Measurements from ENCODE around the gene NTRK3.

The NTRK3 gene

GRCh38 chr15:88230823-88231222 is 25.7 kb downstream of the NTRK3 start:
- TF ChIP-seq ARNT (IDR thresholded peaks at IDR 0.05) (no peak), LEF1 (IDR thresholded peaks at IDR 0.05; ENCODE audit: borderline replicate concordance) (no peak), L3MBTL2 (conservative IDR thresholded peaks at IDR 0.05) (no peak), FOXK2 (IDR thresholded peaks at IDR 0.05) (no peak), NFRKB (IDR thresholded peaks at IDR 0.05) (no peak), FOXM1 (IDR thresholded peaks at IDR 0.05; ENCODE audit: borderline replicate concordance) (no peak), ZNF384 (IDR thresholded peaks at IDR 0.05) (no peak), PKNOX1 (IDR thresholded peaks at IDR 0.05) (no peak), FOXA1 (IDR thresholded peaks at IDR 0.05) (no peak), HDGF (IDR thresholded peaks at IDR 0.05; ENCODE audit: borderline replicate concordance) (no peak), BHLHE40 (IDR thresholded peaks at IDR 0.05; ENCODE audit: borderline replicate concordance) (no peak), TARDBP (IDR thresholded peaks at IDR 0.05) (no peak), CTBP1 (IDR thresholded peaks at IDR 0.05; ENCODE audit: borderline replicate concordance) (no peak), SP1 (IDR thresholded peaks at IDR 0.05) (no peak), ELF4 (IDR thresholded peaks at IDR 0.05) (no peak), SUZ12 (IDR thresholded peaks at IDR 0.05) (no peak)
- ChIA-PET POLR2A (no interaction called here), CTCF (no interaction called here)
- DNase-seq (ENCODE audit: extremely low spot score): no peak

GRCh38 chr15:88225461-88225860 is 31.1 kb downstream of the NTRK3 start:
- CTCF ChIA-PET: no interaction called here
- TF ChIP-seq ARNT (IDR thresholded peaks at IDR 0.05) (no peak), FOXK2 (IDR thresholded peaks at IDR 0.05) (no peak), ELF4 (IDR thresholded peaks at IDR 0.05) (no peak), NFRKB (IDR thresholded peaks at IDR 0.05) (no peak), HDGF (IDR thresholded peaks at IDR 0.05; ENCODE audit: borderline replicate concordance) (no peak), FOXA1 (IDR thresholded peaks at IDR 0.05) (no peak), LEF1 (IDR thresholded peaks at IDR 0.05; ENCODE audit: borderline replicate concordance) (no peak), FOXM1 (IDR thresholded peaks at IDR 0.05; ENCODE audit: borderline replicate concordance) (no peak), PKNOX1 (IDR thresholded peaks at IDR 0.05) (no peak), SUZ12 (IDR thresholded peaks at IDR 0.05) (no peak), TARDBP (IDR thresholded peaks at IDR 0.05) (no peak)
- POLR2A ChIA-PET: no interaction called here

GRCh38 chr15:88223084-88223483 is 33.5 kb downstream of the NTRK3 start:
- DNase-seq (ENCODE audit: extremely low spot score): no peak
- POLR2A ChIA-PET: no interaction called here
- TF ChIP-seq NFRKB (IDR thresholded peaks at IDR 0.05): no peak
- TF ChIP-seq FOXK2 (IDR thresholded peaks at IDR 0.05): no peak
- CTCF ChIA-PET: no interaction called here

More at GRCh38 chr15:88225461-88225860, 31.1 kb downstream of the NTRK3 start:
- no peak for DNase-seq (ENCODE audit: extremely low spot score)

- ChIA-PET POLR2A (no interaction called here), CTCF (interaction anchor here (1.4 kb wide), 1 partner anchor 14 kb away, joined by 3 read pairs; no protein-coding TSS in a partner anchor)
- TF ChIP-seq FOXA1 (IDR thresholded peaks at IDR 0.05) (no peak), LEF1 (IDR thresholded peaks at IDR 0.05; ENCODE audit: borderline replicate concordance) (no peak), NFRKB (IDR thresholded peaks at IDR 0.05) (no peak), ARNT (IDR thresholded peaks at IDR 0.05) (no peak), SUZ12 (IDR thresholded peaks at IDR 0.05) (no peak), FOXK2 (IDR thresholded peaks at IDR 0.05) (no peak), ELF4 (IDR thresholded peaks at IDR 0.05) (no peak), FOXM1 (IDR thresholded peaks at IDR 0.05; ENCODE audit: borderline replicate concordance) (no peak), HDGF (IDR thresholded peaks at IDR 0.05; ENCODE audit: borderline replicate concordance) (no peak), BHLHE40 (IDR thresholded peaks at IDR 0.05; ENCODE audit: borderline replicate concordance) (no peak), TARDBP (IDR thresholded peaks at IDR 0.05) (no peak), ZNF384 (IDR thresholded peaks at IDR 0.05) (no peak), L3MBTL2 (conservative IDR thresholded peaks at IDR 0.05) (no peak)
- no peak for DNase-seq (ENCODE audit: extremely low spot score)
Measured at GRCh38 chr15:88221836-88222235, 34.7 kb downstream of the NTRK3 start.

- DNase-seq (ENCODE audit: extremely low spot score): no peak
- POLR2A ChIA-PET: no interaction called here
- TF ChIP-seq FOXK2 (IDR thresholded peaks at IDR 0.05): no peak
- no peak for TF ChIP-seq FOXM1 (IDR thresholded peaks at IDR 0.05; ENCODE audit: borderline replicate concordance)
- TF ChIP-seq LEF1 (IDR thresholded peaks at IDR 0.05; ENCODE audit: borderline replicate concordance): no peak
- TF ChIP-seq L3MBTL2 (conservative IDR thresholded peaks at IDR 0.05): no peak
- no peak for TF ChIP-seq ELF4 (IDR thresholded peaks at IDR 0.05)
- TF ChIP-seq NFRKB (IDR thresholded peaks at IDR 0.05): no peak
- TF ChIP-seq PKNOX1 (IDR thresholded peaks at IDR 0.05): no peak
- no peak for TF ChIP-seq BHLHE40 (IDR thresholded peaks at IDR 0.05; ENCODE audit: borderline replicate concordance)
- TF ChIP-seq SUZ12 (IDR thresholded peaks at IDR 0.05): no peak
- no peak for TF ChIP-seq TARDBP (IDR thresholded peaks at IDR 0.05)
- TF ChIP-seq HDGF (IDR thresholded peaks at IDR 0.05; ENCODE audit: borderline replicate concordance): no peak
- TF ChIP-seq ARNT (IDR thresholded peaks at IDR 0.05): no peak
- TF ChIP-seq FOXA1 (IDR thresholded peaks at IDR 0.05): no peak
- TF ChIP-seq SP1 (IDR thresholded peaks at IDR 0.05): no peak
- TF ChIP-seq ZNF384 (IDR thresholded peaks at IDR 0.05): no peak
- CTCF ChIA-PET: interaction anchor here (0.7 to 1.4 kb wide), 2 partner anchors 26 to 229 kb away, joined by 3 to 4 read pairs; no protein-coding TSS in a partner anchor
Measured at GRCh38 chr15:88220443-88221335, 35.9 kb downstream of the NTRK3 start.

- no peak for DNase-seq (ENCODE audit: extremely low spot score)
- POLR2A ChIA-PET: no interaction called here
- CTCF ChIA-PET: interaction anchor here (1.4 kb wide), 1 partner anchor 230 kb away, joined by 4 read pairs; no protein-coding TSS in a partner anchor
- TF ChIP-seq SP1 (IDR thresholded peaks at IDR 0.05): no peak
- TF ChIP-seq ARNT (IDR thresholded peaks at IDR 0.05): no peak
- TF ChIP-seq LEF1 (IDR thresholded peaks at IDR 0.05; ENCODE audit: borderline replicate concordance): no peak
- TF ChIP-seq TARDBP (IDR thresholded peaks at IDR 0.05): no peak
- no peak for TF ChIP-seq NFRKB (IDR thresholded peaks at IDR 0.05)
- no peak for TF ChIP-seq FOXM1 (IDR thresholded peaks at IDR 0.05; ENCODE audit: borderline replicate concordance)
- TF ChIP-seq FOXK2 (IDR thresholded peaks at IDR 0.05): no peak
- no peak for TF ChIP-seq HDGF (IDR thresholded peaks at IDR 0.05; ENCODE audit: borderline replicate concordance)
- no peak for TF ChIP-seq L3MBTL2 (conservative IDR thresholded peaks at IDR 0.05)
- TF ChIP-seq BHLHE40 (IDR thresholded peaks at IDR 0.05; ENCODE audit: borderline replicate concordance): no peak
- no peak for TF ChIP-seq ZNF384 (IDR thresholded peaks at IDR 0.05)
- no peak for TF ChIP-seq FOXA1 (IDR thresholded peaks at IDR 0.05)
- no peak for TF ChIP-seq ELF4 (IDR thresholded peaks at IDR 0.05)
- TF ChIP-seq SUZ12 (IDR thresholded peaks at IDR 0.05): no peak
- TF ChIP-seq CTBP1 (IDR thresholded peaks at IDR 0.05; ENCODE audit: borderline replicate concordance): no peak
- TF ChIP-seq PKNOX1 (IDR thresholded peaks at IDR 0.05): no peak
Measured at GRCh38 chr15:88219623-88220022, 36.9 kb downstream of the NTRK3 start.

All from HEK293T (cell line).